IMR-90 (cell line): ENCODE data around the gene ZSWIM5. TPM values are rescaled to one million over a fixed set of nuclear protein-coding genes. Genes with fewer than 3 reads are reported as not detected.

Experiments
- ATAC-seq: fragments of 200-7000 bp; cut with Tn5 transposase; 2 replicates; pipeline ENCODE4 v1.9.1; 2020; ENCODE audit warnings: low read depth, mild to moderate bottlenecking, moderate library complexity
- BruUV-seq: library from RNA; stranded (reverse); fragments of 400-500 nt; replicated peaks from 2 replicates; lab custom pipeline; 2021; lab: Mats Ljungman, UMichigan
- CTCF ChIA-PET: fragments of 300-600 bp; formaldehyde crosslinking; extraction: SDS; loops from one replicate; lab custom pipeline; 2021; ENCODE audit warnings: antibody characterized with exemption; lab: Yijun Ruan, JAX
- POLR2A ChIA-PET: fragments of 300-600 bp; sonication (Branson Sonifier 250); formaldehyde crosslinking; loops from one replicate; lab custom pipeline; 2022; ENCODE audit warnings: antibody characterized with exemption; ENCODE audit not compliant: unreplicated experiment; lab: Charles Lee
- DNase-seq: peaks from one replicate; pipeline ENCODE4 v3.0.0; 2013
- H2AFZ ChIP-seq: replicated peaks from 2 replicates; pipeline ENCODE3; 2013; ENCODE audit warnings: low read length, mild to moderate bottlenecking; ENCODE audit not compliant: poor library complexity
- H2AK5ac ChIP-seq: 2 replicates; pipeline ENCODE4 v1.6.1; 2013; ENCODE audit warnings: low read depth, low read length, inconsistent platforms
- H2AK9ac ChIP-seq: replicated peaks from 2 replicates; pipeline ENCODE3; 2013; ENCODE audit warnings: mild to moderate bottlenecking, low read depth, low read length, moderate library complexity; ENCODE audit not compliant: poor library complexity
- H2BK120ac ChIP-seq: 2 replicates; pipeline ENCODE4 v1.6.1; 2013; ENCODE audit warnings: low read depth, low read length, inconsistent platforms
- H2BK15ac ChIP-seq: 3 replicates; pipeline ENCODE4 v1.6.1; 2013; ENCODE audit warnings: low read depth, low read length, inconsistent platforms
- H2BK20ac ChIP-seq: 2 replicates; pipeline ENCODE4 v1.6.1; 2013; ENCODE audit warnings: low read depth, mild to moderate bottlenecking, inconsistent platforms, low read length, moderate library complexity
- H2BK5ac ChIP-seq: 2 replicates; pipeline ENCODE4 v1.6.1; 2013; ENCODE audit warnings: mild to moderate bottlenecking, low read depth, low read length, inconsistent platforms; ENCODE audit not compliant: poor library complexity, severe bottlenecking
- H3K14ac ChIP-seq: replicated peaks from 2 replicates; pipeline ENCODE4 v1.6.1; 2013; ENCODE audit warnings: low read depth, low read length, inconsistent platforms
- H3K18ac ChIP-seq: 2 replicates; pipeline ENCODE4 v1.6.1; 2013; ENCODE audit warnings: low read depth, low read length, control low read depth
- H3K23ac ChIP-seq: 2 replicates; pipeline ENCODE4 v1.6.1; 2013; ENCODE audit warnings: low read depth, low read length, inconsistent platforms
- H3K27ac ChIP-seq: 2 replicates; pipeline ENCODE4 v1.5.1; 2013; ENCODE audit warnings: mild to moderate bottlenecking, control low read depth, low read length; ENCODE audit not compliant: insufficient read depth
- H3K27me3 ChIP-seq: 2 replicates; pipeline ENCODE4 v1.6.1; 2013; ENCODE audit warnings: low read length; ENCODE audit not compliant: control insufficient read depth, insufficient read depth
- H3K36me3 ChIP-seq: 2 replicates; pipeline ENCODE4 v1.6.1; 2013; ENCODE audit warnings: low read length, mixed read lengths; ENCODE audit not compliant: control insufficient read depth, insufficient read depth
- H3K4ac ChIP-seq: 2 replicates; pipeline ENCODE4 v1.6.1; 2013; ENCODE audit warnings: low read depth, low read length, inconsistent platforms
- H3K4me1 ChIP-seq: 2 replicates; pipeline ENCODE4 v1.6.1; 2013; ENCODE audit warnings: low read length, mixed read lengths; ENCODE audit not compliant: control insufficient read depth, insufficient read depth
- H3K4me2 ChIP-seq: 2 replicates; pipeline ENCODE4 v1.6.1; 2013; ENCODE audit warnings: low read depth, mild to moderate bottlenecking, control low read depth, low read length, moderate library complexity
- H3K4me3 ChIP-seq: 2 replicates; pipeline ENCODE4 v1.5.1; 2013; ENCODE audit warnings: low read depth, mild to moderate bottlenecking, control low read depth, low read length, moderate library complexity; ENCODE audit not compliant: insufficient read depth
- H3K56ac ChIP-seq: 2 replicates; pipeline ENCODE4 v1.6.1; 2013; ENCODE audit warnings: low read length, inconsistent platforms; ENCODE audit not compliant: insufficient read depth; ENCODE audit errors: extremely low read depth
- H3K79me1 ChIP-seq, 2 experiments: 2 replicates each; pipeline ENCODE4 v1.6.1; 2013; ENCODE audit warnings: low read length in 2 of 2, inconsistent platforms in 1 of 2, low read depth in 1 of 2
- H3K9ac ChIP-seq: 2 replicates; pipeline ENCODE4 v1.6.1; 2013; ENCODE audit warnings: low read depth, low read length, control low read depth
- H3K9me1 ChIP-seq: 2 replicates; pipeline ENCODE4 v1.6.1; 2013; ENCODE audit warnings: low read length, inconsistent platforms; ENCODE audit not compliant: insufficient read depth
- H3K9me3 ChIP-seq: 2 replicates; pipeline ENCODE4 v1.6.1; 2013; ENCODE audit warnings: low read length; ENCODE audit not compliant: control insufficient read depth, insufficient read depth
- H4K20me1 ChIP-seq: 2 replicates; pipeline ENCODE4 v1.6.1; 2013; ENCODE audit warnings: low read length, inconsistent platforms; ENCODE audit not compliant: insufficient read depth
- H4K5ac ChIP-seq: 2 replicates; pipeline ENCODE4 v1.6.1; 2013; ENCODE audit warnings: mild to moderate bottlenecking, low read depth, low read length, control low read depth
- H4K8ac ChIP-seq, 2 experiments: 2 replicates each; pipeline ENCODE4 v1.6.1; 2013; ENCODE audit warnings: low read depth in 2 of 2, low read length in 2 of 2, control low read depth in 1 of 2, inconsistent platforms in 1 of 2
- H4K91ac ChIP-seq: 2 replicates; pipeline ENCODE4 v1.6.1; 2013; ENCODE audit warnings: low read depth, low read length, inconsistent platforms; ENCODE audit not compliant: insufficient read depth
- CHD1 ChIP-seq: IDR thresholded peaks from 2 replicates; pipeline ENCODE4 v1.6.1; 2012; ENCODE audit warnings: low read depth, low read length, improper control_type of control experiment
- NFE2L2 ChIP-seq: fragments of 150-350 bp; IDR thresholded peaks from 2 replicates; pipeline ENCODE4 v1.6.1; 2016; ENCODE audit warnings: low read depth, mild to moderate bottlenecking, low read length
- SMC3 ChIP-seq: fragments of 150-350 bp; IDR thresholded peaks from 2 replicates; pipeline ENCODE4 v1.6.1; 2016; ENCODE audit warnings: low read depth, mild to moderate bottlenecking, antibody characterized with exemption, low read length, moderate library complexity
- WGBS, 2 experiments: methylation state at CpG; one replicate each; pipeline versions ENCODE4 v1.1.5 to v1.1.7; 2013; ENCODE audit warnings: missing lambda C conversion rate in 2 of 2; ENCODE audit not compliant: insufficient read length in 1 of 2; ENCODE audit errors: extremely low coverage in 2 of 2; 5-methylcytosine and 5-hydroxymethylcytosine counted together
- dilution Hi-C: fragments of 300-500 bp; cut with HindIII; formaldehyde crosslinking; loops from one replicate; pipeline ENCODE4 v1.14.3; 2018; ENCODE audit warnings: low sequenced_read_pairs; ENCODE audit not compliant: unreplicated experiment
- in situ Hi-C: fragments of 300-500 bp; cut with MboI; formaldehyde crosslinking; loops from 3 replicates; pipeline ENCODE4 v1.14.3; 2019; ENCODE audit warnings: low sequenced_read_pairs, inconsistent platforms, mixed read lengths
- intact Hi-C: fragments of 100-400 bp; cut with micrococcal nuclease; formaldehyde crosslinking; loops from 2 replicates; pipeline ENCODE4 v1.10.0; 2022
- polyA plus RNA-seq, 3 experiments: library from polyadenylated mRNA; depleted of rRNA; stranded (reverse); fragments of >200 nt; gene quantifications; 2 replicates each; pipeline ENCODE4 v1.2.3, GENCODE V29; 2012; ENCODE audit warnings: low replicate concordance in 1 of 3
- total RNA-seq: library from RNA; depleted of rRNA; stranded (reverse); fragments of >200 nt; gene quantifications from 2 replicates; pipeline ENCODE4 v1.2.3, GENCODE V29; 2012
- TF ChIP-seq, protein P1 (sequence below): fragments of 150-350 bp; IDR thresholded peaks from 2 replicates; pipeline ENCODE4 v1.6.1; 2017; ENCODE audit warnings: mild to moderate bottlenecking, antibody characterized with exemption, low read length, low read depth

The ZSWIM5 gene
- total and polyA plus RNA-seq, 2 of the 4 experiments (the other 2 are of a cell fraction) = under 0.01 to 0.03 TPM

DNA sequence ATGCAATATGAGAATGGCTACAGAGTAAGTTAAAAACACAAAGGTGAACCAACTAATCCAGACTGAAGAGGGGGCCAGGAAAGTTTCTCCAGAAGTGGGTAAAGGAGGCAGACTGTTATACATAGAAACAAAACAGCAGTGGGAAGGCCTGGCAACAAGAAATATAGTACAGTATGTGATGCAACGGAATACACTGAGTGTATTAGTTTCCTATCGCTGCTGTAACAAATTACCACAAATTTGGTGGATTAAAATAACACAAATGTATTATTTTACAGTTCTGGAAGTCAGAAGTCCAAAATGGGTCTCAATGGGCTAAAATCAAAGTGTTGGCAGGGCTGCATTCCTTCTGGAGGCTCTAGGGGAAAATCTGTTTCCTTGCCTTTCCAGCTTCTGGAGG is 95.2 kb downstream of the ZSWIM5 start:
- Histone ChIP-seq H4K91ac (no peak overlapping the region), H3K23ac (no peak overlapping the region), H3K9ac (no peak overlapping the region), H3K4me1 (no peaks in the 10 kb centered on the region), H3K36me3 (no peaks in the 10 kb centered on the region), H2BK15ac (no peak overlapping the region), H3K4me3 (no peak overlapping the region), H2BK120ac (no peak overlapping the region), H2AK5ac (no peak overlapping the region), H3K14ac (no peak overlapping the region), H4K5ac (no peak overlapping the region), H2AK9ac (no peak overlapping the region), H3K56ac (no peak overlapping the region), H3K79me1 (no peaks in the 10 kb centered on the region), H3K9me1 (no peaks in the 10 kb centered on the region), H2BK5ac (no peak overlapping the region), H3K4me2 (no peak overlapping the region), H4K20me1 (no peaks in the 10 kb centered on the region), H3K4ac (no peak overlapping the region), H3K18ac (no peak overlapping the region), H4K8ac (no peak overlapping the region), H3K27ac (no peak overlapping the region), H2AFZ (no peak overlapping the region), H3K9me3 (no peaks in the 10 kb centered on the region; the same call in 1 of the 2 replicates), H2BK20ac (no peak overlapping the region), H3K27me3 (no peaks in the 10 kb centered on the region)
- BruUV-seq = no TSS peak
- dilution Hi-C loops = no loop called here
- ChIA-PET POLR2A (no interaction called here), CTCF (no interaction called here)
- WGBS, 2 experiments = no CpG with 5 or more reads among the region's 2 CpGs
- intact Hi-C loops = no loop called here
- in situ Hi-C loops = no loop called here
- ATAC-seq (no peak), DNase-seq (no peak)
- no peak for TF ChIP-seq SMC3
- no peak for TF ChIP-seq CHD1
- no peak for TF ChIP-seq NFE2L2
- TF ChIP-seq, protein P1, sequence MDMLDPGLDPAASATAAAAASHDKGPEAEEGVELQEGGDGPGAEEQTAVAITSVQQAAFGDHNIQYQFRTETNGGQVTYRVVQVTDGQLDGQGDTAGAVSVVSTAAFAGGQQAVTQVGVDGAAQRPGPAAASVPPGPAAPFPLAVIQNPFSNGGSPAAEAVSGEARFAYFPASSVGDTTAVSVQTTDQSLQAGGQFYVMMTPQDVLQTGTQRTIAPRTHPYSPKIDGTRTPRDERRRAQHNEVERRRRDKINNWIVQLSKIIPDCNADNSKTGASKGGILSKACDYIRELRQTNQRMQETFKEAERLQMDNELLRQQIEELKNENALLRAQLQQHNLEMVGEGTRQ = no peak
